ENCODE results near the gene GCKR.

The GCKR gene

DNA sequence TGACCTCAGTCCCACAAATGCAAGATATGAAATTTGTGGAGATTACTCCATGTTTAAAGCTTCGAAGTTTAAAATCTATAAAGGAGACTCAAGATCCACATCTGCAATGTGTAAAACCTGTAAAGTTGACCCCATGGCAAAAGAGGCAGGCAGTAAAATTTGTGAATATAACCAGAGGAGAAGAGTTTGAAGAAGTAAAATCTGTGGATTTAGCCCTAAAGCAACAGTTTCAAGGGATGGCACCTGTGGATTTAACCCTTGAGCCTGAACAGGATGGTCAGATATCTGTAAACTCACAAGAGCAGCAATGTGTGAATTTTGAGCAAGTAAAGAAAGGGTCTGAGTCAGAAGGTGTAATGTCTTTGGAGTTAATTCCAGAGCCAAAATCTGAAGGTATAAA, 75.0 kb downstream of the GCKR start:
- DNase-seq (ENCODE audit: low spot score): no peak

- DNase-seq (ENCODE audit: low spot score): no peak
Observed at GRCh38 chr2:27572439-27572838, 75.8 kb downstream of the GCKR start.

- DNase-seq (ENCODE audit: low spot score): no peak
Observed at GRCh38 chr2:27572998-27573429, 76.4 kb downstream of the GCKR start.

Measured in kidney tubule cell (primary cell).